ENCODE measurements around the gene PARD6G.

- TF ChIP-seq CTCF (conservative IDR thresholded peaks at IDR 0.05) (no peak), EZH2 (IDR thresholded peaks at IDR 0.05; ENCODE audit: low read depth) (no peak)
Measured at GRCh38 chr18:80166725-80167124, 80.6 kb downstream of the PARD6G start.
